HPDE6-E6E7 (cell line): ENCODE data around the gene LYRM1.

ENCODE experiments used
- DNase-seq: peaks from one replicate; pipeline ENCODE4 v3.0.0; 2011; ENCODE audit warnings: missing footprints; ENCODE audit errors: extremely low spot score

Gene LYRM1

GRCh38 chr16:20871941-20872815 lies 28.4 kb upstream of the LYRM1 start:
- DNase-seq, result no peak

- DNase-seq, result no peak
Measured at GRCh38 chr16:20873331-20873730, 27.2 kb upstream of the LYRM1 start.

- no peak for DNase-seq
Measured at GRCh38 chr16:20874088-20874581, 26.4 kb upstream of the LYRM1 start.

GRCh38 chr16:20875355-20875650 lies 25.3 kb upstream of the LYRM1 start:
- DNase-seq, result no peak

- no peak for DNase-seq
Measured at GRCh38 chr16:20878682-20879147, 21.9 kb upstream of the LYRM1 start.

GRCh38 chr16:20879175-20880040 lies 21.2 kb upstream of the LYRM1 start:
- no peak for DNase-seq

DNA sequence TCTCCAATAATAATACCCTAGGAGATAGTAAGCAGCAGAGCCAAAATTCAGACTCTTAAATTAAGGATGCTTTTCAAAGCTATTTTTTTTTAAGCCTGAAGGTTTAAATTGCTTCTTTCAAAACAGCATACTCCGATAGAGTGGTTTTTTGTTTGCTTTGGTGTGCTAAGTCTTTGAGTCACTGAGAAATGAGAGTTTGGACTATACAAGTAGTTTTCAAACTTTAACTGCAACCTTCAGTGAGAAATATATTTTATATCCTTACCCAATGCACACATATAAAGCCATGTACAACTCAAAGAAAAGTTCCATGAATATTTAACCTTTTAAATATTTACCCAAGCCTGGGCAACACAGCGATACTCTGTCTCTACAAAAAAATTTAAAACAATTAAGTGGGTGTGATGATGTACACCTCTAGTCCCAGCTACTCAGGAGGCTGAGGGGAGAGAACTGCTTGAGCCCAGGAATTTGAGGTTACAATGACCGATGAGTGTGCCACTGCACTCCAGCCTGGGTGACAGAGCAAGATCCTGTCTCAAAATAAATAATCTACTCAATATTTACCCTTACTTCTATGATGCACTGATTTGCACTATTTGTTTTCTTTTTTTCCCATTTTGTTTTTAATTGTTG lies 19.6 kb upstream of the LYRM1 start:
- no peak for DNase-seq

- no peak for DNase-seq
Measured at GRCh38 chr16:20881503-20881878, 19.1 kb upstream of the LYRM1 start.

DNA sequence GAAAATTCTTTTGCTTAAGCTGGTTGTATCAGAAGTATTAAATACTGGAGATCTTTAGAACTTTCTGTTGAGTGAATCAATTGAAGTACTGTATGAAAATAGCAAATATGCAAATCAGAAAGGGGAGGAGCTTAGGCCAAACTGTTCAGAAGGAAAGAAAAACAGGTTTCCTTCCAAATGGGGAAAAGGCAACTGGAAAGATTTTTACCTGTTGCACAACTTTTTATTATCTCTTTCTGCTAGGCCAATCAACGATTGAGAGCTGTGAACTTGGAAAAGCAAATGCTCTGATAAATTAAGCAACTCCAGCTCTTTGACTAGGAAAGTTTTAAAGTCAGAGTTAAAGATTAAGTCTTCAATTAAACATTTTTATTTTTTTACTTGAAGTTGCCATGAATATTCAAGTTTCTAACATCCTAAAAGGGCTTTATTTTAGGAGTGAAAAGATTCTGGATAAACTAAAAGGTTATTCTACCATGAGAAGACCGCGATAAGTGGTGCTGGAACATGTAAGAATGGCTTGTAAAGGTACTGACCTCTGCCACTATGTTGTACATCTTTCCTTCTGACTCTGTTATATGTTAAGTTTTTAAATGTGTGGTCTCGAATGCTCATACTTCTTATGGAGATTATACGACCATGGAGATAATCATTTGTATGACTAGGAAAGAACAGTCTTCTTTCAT lies 16.9 kb upstream of the LYRM1 start:
- DNase-seq, result no peak

DNA sequence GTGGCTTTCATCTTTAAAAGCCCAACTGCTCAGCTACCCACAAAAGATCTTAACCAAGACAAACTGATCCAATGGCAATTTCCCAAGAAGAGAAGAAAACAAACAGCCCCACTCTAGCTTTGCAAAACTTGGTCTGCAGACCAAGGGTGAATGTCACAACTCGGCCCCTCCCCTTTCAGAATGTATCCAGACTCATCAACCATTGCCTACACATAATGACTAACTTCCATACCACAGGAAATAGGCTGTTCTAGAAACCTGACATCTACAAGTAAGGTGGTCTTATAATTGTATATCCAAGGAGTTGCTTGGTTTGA lies 16.4 kb upstream of the LYRM1 start:
- DNase-seq, result no peak

DNA sequence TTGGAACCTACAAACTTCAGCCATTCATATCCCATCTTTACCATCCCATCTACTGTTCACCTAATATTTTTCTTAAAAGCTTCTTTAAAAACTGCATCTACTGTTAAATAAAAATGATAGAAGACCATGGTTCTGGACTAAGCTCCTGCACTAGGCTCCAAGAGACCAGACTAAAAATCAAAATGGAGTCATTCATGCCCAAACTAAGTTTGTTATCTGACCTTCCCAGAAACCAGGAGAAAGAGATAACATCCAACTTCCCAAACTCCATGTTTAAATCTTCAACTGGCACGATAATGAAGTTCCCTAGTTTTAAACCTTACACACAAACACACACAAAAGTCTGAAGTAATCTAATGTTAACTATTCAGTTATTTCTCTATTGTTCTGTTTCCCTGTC lies 14.3 kb upstream of the LYRM1 start:
- DNase-seq, result no peak

- DNase-seq, result no peak
Measured at GRCh38 chr16:20887207-20887606, 13.4 kb upstream of the LYRM1 start.

- DNase-seq, result no peak
Measured at GRCh38 chr16:20889625-20890275, 10.8 kb upstream of the LYRM1 start.

GRCh38 chr16:20894388-20894787 lies 6.2 kb upstream of the LYRM1 start:
- no peak for DNase-seq

DNA sequence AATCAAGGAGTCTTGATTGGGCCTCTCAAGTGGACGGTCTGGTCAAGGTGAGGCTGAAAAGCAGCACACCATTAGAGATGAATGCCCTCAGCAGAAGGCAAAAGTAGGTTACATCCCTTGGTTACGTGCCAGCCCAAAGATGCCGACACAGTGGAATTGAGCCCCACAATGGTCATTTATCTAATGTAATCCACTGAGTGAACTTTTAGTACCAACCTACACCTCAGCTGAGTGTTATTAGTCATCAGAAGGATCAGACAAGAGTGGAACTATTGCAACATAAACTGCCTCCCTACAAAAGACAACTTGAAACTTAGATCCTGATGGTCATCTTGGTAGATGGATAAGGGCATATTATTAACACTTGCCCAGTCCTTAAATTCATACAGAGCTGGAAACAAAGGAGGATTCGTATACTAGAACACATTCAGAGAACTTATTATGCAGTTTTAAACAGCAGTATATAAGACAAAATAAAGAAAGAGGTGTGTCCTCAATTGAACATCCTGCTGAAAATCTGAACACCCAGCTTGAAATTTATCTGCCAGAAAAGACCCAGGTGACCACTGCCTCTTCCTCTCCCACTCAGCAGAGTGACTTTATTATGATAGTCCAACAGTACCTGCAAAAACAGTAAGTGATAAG lies 3.2 kb upstream of the LYRM1 start:
- DNase-seq, result no peak

DNA sequence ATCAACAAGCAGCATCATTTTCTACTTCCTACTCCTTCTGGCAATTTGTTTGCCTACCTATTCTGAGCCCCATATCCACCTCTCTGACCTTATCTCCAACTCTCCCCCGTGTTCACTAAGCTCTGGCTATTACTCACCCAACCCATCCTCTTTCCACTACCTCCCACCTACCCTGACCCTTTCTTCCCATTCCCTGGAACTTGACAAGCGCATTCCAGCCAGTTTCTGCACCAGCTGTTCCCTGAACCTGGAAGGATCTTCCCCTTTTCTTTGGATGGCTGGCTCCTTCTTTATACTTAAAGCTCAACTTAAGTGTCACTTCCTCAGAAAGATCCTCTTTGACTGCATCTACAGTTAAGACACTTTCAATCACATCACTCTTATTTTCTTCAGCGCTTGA lies 2.6 kb upstream of the LYRM1 start:
- DNase-seq, result no peak

GRCh38 chr16:20899071-20899470 lies 1.5 kb upstream of the LYRM1 start:
- no peak for DNase-seq

- no peak for DNase-seq
Measured at GRCh38 chr16:20899477-20900298, 883 bp upstream of the LYRM1 start.

- no peak for DNase-seq
Measured at GRCh38 chr16:20901068-20901435, 481 bp downstream of the LYRM1 start.
